ENCODE data around the gene SIM1. TPM values are rescaled to one million over a fixed set of nuclear protein-coding genes. Genes with fewer than 3 reads are reported as not detected.

The SIM1 gene
- polyA plus RNA-seq, 1 donor, result 3.9 TPM

GRCh38 chr6:100457311-100457990, 7.3 kb downstream of the SIM1 start:
- no peak for DNase-seq (ENCODE audit: low read depth)

- no peak for DNase-seq (ENCODE audit: low read depth)
Measured at GRCh38 chr6:100456908-100457235, 7.8 kb downstream of the SIM1 start.

- no peak for DNase-seq (ENCODE audit: low read depth)
Measured at GRCh38 chr6:100456141-100456907, 8.4 kb downstream of the SIM1 start.

- no peak for DNase-seq (ENCODE audit: low read depth)
Measured at GRCh38 chr6:100455230-100456124, 9.2 kb downstream of the SIM1 start.

GRCh38 chr6:100454551-100455229, 10.0 kb downstream of the SIM1 start:
- no peak for DNase-seq (ENCODE audit: low read depth)

GRCh38 chr6:100453701-100454521, 10.8 kb downstream of the SIM1 start:
- no peak for DNase-seq (ENCODE audit: low read depth)

GRCh38 chr6:100452998-100453397, 11.7 kb downstream of the SIM1 start:
- no peak for DNase-seq (ENCODE audit: low read depth)

GRCh38 chr6:100451577-100451976, 13.1 kb downstream of the SIM1 start:
- DNase-seq (ENCODE audit: low read depth), result no peak

GRCh38 chr6:100449239-100449691, 15.5 kb downstream of the SIM1 start:
- DNase-seq (ENCODE audit: low read depth), result no peak

- DNase-seq (ENCODE audit: low read depth), result no peak
Measured at GRCh38 chr6:100447900-100448748, 16.6 kb downstream of the SIM1 start.

GRCh38 chr6:100447081-100447899, 17.4 kb downstream of the SIM1 start:
- DNase-seq (ENCODE audit: low read depth), result no peak

- DNase-seq (ENCODE audit: low read depth), result no peak
Measured at GRCh38 chr6:100446115-100447080, 18.3 kb downstream of the SIM1 start.

- no peak for DNase-seq (ENCODE audit: low read depth)
Measured at GRCh38 chr6:100445512-100445911, 19.2 kb downstream of the SIM1 start.

- DNase-seq (ENCODE audit: low read depth), result no peak
Measured at GRCh38 chr6:100440935-100441334, 23.8 kb downstream of the SIM1 start.

GRCh38 chr6:100435299-100435698, 29.4 kb downstream of the SIM1 start:
- no peak for DNase-seq (ENCODE audit: low read depth)

- DNase-seq (ENCODE audit: low read depth), result no peak
Measured at GRCh38 chr6:100433726-100434435, 30.8 kb downstream of the SIM1 start.

GRCh38 chr6:100432136-100432535, 32.6 kb downstream of the SIM1 start:
- no peak for DNase-seq (ENCODE audit: low read depth)
